Measurements from ENCODE around the gene TAF1C.

DNA sequence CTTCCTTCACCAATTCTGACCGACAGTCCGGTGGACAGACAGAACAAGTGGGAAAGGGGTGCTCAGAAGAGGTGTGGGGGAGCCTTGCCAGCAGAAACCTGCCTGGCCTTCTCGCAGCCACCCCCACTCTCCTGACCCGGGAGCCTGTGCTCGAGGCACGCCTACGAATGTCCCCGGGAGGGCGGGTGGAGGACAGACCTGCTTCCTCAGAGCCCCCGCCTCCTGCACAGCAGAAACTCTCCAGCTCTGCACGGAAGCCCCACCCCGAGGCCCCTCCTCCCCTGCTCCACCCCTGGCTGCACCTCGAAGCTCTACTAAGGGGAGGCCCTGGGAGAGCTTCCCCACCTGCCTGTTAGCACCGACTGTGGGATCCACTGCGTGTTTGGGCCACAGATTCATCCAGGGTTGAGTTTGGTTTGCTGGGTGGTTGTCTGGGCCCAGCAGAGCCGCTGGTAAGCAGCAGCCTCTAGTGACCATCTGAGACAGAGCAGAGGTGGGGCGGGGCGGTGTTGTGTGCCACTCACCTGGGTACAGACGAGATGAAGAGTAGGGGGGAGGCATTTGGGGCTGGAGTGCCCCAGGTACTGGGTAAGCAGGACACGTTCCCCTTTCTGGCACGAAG, 6.2 kb downstream of the TAF1C start:
- TF ChIP-seq EZH2phosphoT487 (IDR thresholded peaks at IDR 0.05; ENCODE audit: borderline replicate concordance) = no peak
- TF ChIP-seq, protein P1, sequence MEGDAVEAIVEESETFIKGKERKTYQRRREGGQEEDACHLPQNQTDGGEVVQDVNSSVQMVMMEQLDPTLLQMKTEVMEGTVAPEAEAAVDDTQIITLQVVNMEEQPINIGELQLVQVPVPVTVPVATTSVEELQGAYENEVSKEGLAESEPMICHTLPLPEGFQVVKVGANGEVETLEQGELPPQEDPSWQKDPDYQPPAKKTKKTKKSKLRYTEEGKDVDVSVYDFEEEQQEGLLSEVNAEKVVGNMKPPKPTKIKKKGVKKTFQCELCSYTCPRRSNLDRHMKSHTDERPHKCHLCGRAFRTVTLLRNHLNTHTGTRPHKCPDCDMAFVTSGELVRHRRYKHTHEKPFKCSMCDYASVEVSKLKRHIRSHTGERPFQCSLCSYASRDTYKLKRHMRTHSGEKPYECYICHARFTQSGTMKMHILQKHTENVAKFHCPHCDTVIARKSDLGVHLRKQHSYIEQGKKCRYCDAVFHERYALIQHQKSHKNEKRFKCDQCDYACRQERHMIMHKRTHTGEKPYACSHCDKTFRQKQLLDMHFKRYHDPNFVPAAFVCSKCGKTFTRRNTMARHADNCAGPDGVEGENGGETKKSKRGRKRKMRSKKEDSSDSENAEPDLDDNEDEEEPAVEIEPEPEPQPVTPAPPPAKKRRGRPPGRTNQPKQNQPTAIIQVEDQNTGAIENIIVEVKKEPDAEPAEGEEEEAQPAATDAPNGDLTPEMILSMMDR (conservative IDR thresholded peaks at IDR 0.05; ENCODE audit: low read length) = no peak
